Measurements from ENCODE around the gene ZNF543.
"Not testable (repeated sequence)": the region's sequence is repeated elsewhere in the genome, so short reads cannot be mapped to it uniquely, and the experiment has no call there.

ZNF543 gene

DNA sequence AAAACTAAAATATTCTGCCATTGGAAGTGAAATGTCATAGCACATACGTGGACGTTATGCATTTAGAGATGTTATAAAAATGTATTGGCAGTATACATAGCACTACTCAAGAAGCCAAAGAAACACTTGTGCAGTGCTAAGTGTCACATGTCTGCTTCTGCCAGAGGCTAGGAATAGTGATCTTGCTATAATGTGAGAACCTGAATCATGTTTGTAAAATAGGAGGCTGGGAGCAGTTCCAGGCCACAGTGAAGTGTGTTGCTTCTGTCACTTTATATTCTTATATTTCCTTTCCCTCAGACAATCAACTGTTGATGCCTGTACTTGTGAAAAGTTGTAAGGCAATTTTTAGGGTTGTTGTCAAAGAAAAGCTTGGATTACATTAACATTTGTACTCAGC, 46.5 kb downstream of the ZNF543 start:
- Histone ChIP-seq H3K4me2 (ENCODE audit: low read depth, low read length) (no peak overlapping the region), H3K9me3 (replicated peaks; ENCODE audit: insufficient read depth, low read length) (no peaks in the 10 kb centered on the region), H3F3A (ENCODE audit: insufficient read depth, low read length) (peaks cover 5% of the 10 kb centered on the region; the same call in 1 of the 2 replicates), H3K79me2 (ENCODE audit: low read length) (peaks cover 7% of the 10 kb centered on the region; the same call in 1 of the 2 replicates), H3K4me3 (ENCODE audit: low read length) (no peak overlapping the region), H3K9ac (ENCODE audit: low read length) (no peak overlapping the region), H3K9me2 (replicated peaks; ENCODE audit: insufficient read depth, low read length) (no peaks in the 10 kb centered on the region), H4K20me1 (ENCODE audit: insufficient read depth, low read length) (no peaks in the 10 kb centered on the region), H3K4me1 (ENCODE audit: low read length) (no peaks in the 10 kb centered on the region), H3K27me3 (replicated peaks; ENCODE audit: insufficient read depth, low read length) (no peaks in the 10 kb centered on the region), H2AFZ (ENCODE audit: low read length) (no peak overlapping the region), H3K27ac (ENCODE audit: low read length) (no peak overlapping the region), H3K36me3 (replicated peaks; ENCODE audit: insufficient read depth, low read length) (no peaks in the 10 kb centered on the region)
- TF ChIP-seq EZH2phosphoT487 (IDR thresholded peaks at IDR 0.05; ENCODE audit: low read length), result no peak
- TF ChIP-seq EZH2 (optimal IDR thresholded peaks at IDR 0.05; ENCODE audit: low read depth, low read length), result no peak
- TF ChIP-seq, protein P1, sequence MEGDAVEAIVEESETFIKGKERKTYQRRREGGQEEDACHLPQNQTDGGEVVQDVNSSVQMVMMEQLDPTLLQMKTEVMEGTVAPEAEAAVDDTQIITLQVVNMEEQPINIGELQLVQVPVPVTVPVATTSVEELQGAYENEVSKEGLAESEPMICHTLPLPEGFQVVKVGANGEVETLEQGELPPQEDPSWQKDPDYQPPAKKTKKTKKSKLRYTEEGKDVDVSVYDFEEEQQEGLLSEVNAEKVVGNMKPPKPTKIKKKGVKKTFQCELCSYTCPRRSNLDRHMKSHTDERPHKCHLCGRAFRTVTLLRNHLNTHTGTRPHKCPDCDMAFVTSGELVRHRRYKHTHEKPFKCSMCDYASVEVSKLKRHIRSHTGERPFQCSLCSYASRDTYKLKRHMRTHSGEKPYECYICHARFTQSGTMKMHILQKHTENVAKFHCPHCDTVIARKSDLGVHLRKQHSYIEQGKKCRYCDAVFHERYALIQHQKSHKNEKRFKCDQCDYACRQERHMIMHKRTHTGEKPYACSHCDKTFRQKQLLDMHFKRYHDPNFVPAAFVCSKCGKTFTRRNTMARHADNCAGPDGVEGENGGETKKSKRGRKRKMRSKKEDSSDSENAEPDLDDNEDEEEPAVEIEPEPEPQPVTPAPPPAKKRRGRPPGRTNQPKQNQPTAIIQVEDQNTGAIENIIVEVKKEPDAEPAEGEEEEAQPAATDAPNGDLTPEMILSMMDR (IDR thresholded peaks at IDR 0.05; ENCODE audit: low read length), result no peak
- DNase-seq, result no peak

DNA sequence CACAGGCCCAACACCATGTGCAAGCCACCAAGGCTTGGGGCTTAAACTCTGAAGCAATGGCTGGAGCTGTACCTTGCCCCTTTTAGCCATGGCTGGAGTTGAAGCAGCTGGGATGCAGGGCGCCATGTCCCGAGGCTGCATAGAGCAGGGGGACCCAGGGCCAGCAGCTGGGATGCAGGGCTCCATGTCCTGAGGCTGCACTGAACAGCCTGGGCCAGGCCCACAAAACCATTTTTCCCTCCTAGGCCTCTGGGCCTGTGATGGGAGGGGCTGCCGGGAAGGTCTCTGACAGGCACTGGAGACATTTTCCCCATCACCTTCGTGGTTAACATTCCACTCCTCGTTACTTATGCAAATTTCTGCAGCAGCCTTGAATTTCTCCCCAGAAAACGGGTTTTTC, 53.9 kb downstream of the ZNF543 start:
- H2AFZ ChIP-seq (ENCODE audit: low read length), result no peak overlapping the region
- H3K4me2 ChIP-seq (ENCODE audit: low read depth, low read length), result no peak overlapping the region
- no peaks in the 10 kb centered on the region for H4K20me1 ChIP-seq (ENCODE audit: insufficient read depth, low read length)
- DNase-seq, result no peak
- H3K9me3 ChIP-seq (replicated peaks; ENCODE audit: insufficient read depth, low read length), result no peaks in the 10 kb centered on the region
- no peak overlapping the region for H3K9ac ChIP-seq (ENCODE audit: low read length)
- no peaks in the 10 kb centered on the region for H3K79me2 ChIP-seq (ENCODE audit: low read length)
- no peak for TF ChIP-seq EZH2phosphoT487 (IDR thresholded peaks at IDR 0.05; ENCODE audit: low read length)
- TF ChIP-seq, protein P1 (IDR thresholded peaks at IDR 0.05; ENCODE audit: low read length), result no peak
- no peak for TF ChIP-seq EZH2 (optimal IDR thresholded peaks at IDR 0.05; ENCODE audit: low read depth, low read length)
- H3F3A ChIP-seq (ENCODE audit: insufficient read depth, low read length), result no peaks in the 10 kb centered on the region
- H3K36me3 ChIP-seq (replicated peaks; ENCODE audit: insufficient read depth, low read length), result no peaks in the 10 kb centered on the region
- no peak overlapping the region for H3K4me3 ChIP-seq (ENCODE audit: low read length)
- H3K27ac ChIP-seq (ENCODE audit: low read length), result no peak overlapping the region
- H3K27me3 ChIP-seq (replicated peaks; ENCODE audit: insufficient read depth, low read length), result no peaks in the 10 kb centered on the region
- H3K4me1 ChIP-seq (ENCODE audit: low read length), result no peaks in the 10 kb centered on the region
- H3K9me2 ChIP-seq (replicated peaks; ENCODE audit: insufficient read depth, low read length), result no peaks in the 10 kb centered on the region

- H3K79me2 ChIP-seq (ENCODE audit: low read length); H3F3A ChIP-seq (ENCODE audit: insufficient read depth, low read length); H3K9ac ChIP-seq (ENCODE audit: low read length); H3K27ac ChIP-seq (ENCODE audit: low read length); H3K36me3 ChIP-seq (replicated peaks; ENCODE audit: insufficient read depth, low read length); H3K27me3 ChIP-seq (replicated peaks; ENCODE audit: insufficient read depth, low read length); H3K4me2 ChIP-seq (ENCODE audit: low read depth, low read length); H3K9me3 ChIP-seq (replicated peaks; ENCODE audit: insufficient read depth, low read length); DNase-seq; H2AFZ ChIP-seq (ENCODE audit: low read length); H3K4me1 ChIP-seq (ENCODE audit: low read length); H4K20me1 ChIP-seq (ENCODE audit: insufficient read depth, low read length); H3K9me2 ChIP-seq (replicated peaks; ENCODE audit: insufficient read depth, low read length); H3K4me3 ChIP-seq (ENCODE audit: low read length): not testable (repeated sequence)
Measured at GRCh38 chr19:57374647-57375046, 54.4 kb downstream of the ZNF543 start.

DNA sequence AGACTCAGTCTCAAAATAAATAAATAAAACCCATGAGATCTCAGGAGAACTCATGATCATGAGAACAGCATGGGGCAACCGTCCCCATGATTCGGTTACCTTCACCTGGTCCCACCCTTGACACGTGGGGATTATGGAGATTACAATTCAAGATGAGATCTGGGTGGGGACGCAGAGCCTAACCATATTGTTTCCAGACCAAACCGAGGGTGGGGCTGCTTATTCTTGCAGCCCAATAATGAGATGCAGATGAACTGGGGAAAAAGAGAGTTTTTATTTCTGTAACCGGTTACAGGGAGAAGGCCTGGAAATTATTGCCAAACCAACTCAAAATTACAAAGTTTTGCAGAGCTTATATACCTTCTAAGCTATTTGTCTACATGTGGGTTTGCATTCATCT, 55.9 kb downstream of the ZNF543 start:
- H3K4me2 ChIP-seq (ENCODE audit: low read depth, low read length), result no peak overlapping the region
- H4K20me1 ChIP-seq (ENCODE audit: insufficient read depth, low read length), result no peaks in the 10 kb centered on the region
- H3K4me1 ChIP-seq (ENCODE audit: low read length), result no peaks in the 10 kb centered on the region
- no peak overlapping the region for H3K27ac ChIP-seq (ENCODE audit: low read length)
- no peaks in the 10 kb centered on the region for H3K79me2 ChIP-seq (ENCODE audit: low read length)
- TF ChIP-seq, protein P1 (IDR thresholded peaks at IDR 0.05; ENCODE audit: low read length), result no peak
- no peak for TF ChIP-seq EZH2 (optimal IDR thresholded peaks at IDR 0.05; ENCODE audit: low read depth, low read length)
- TF ChIP-seq EZH2phosphoT487 (IDR thresholded peaks at IDR 0.05; ENCODE audit: low read length), result no peak
- H3K9me3 ChIP-seq (replicated peaks; ENCODE audit: insufficient read depth, low read length), result no peaks in the 10 kb centered on the region
- no peaks in the 10 kb centered on the region for H3K36me3 ChIP-seq (replicated peaks; ENCODE audit: insufficient read depth, low read length)
- H3K9ac ChIP-seq (ENCODE audit: low read length), result no peak overlapping the region
- H3K9me2 ChIP-seq (replicated peaks; ENCODE audit: insufficient read depth, low read length), result no peaks in the 10 kb centered on the region
- no peaks in the 10 kb centered on the region for H3K27me3 ChIP-seq (replicated peaks; ENCODE audit: insufficient read depth, low read length)
- no peak overlapping the region for H2AFZ ChIP-seq (ENCODE audit: low read length)
- no peak for DNase-seq
- H3K4me3 ChIP-seq (ENCODE audit: low read length), result no peak overlapping the region
- H3F3A ChIP-seq (ENCODE audit: insufficient read depth, low read length), result no peaks in the 10 kb centered on the region

Measured in MM.1S (cell line).